IMR-90 (cell line): ENCODE measurements around the gene SEC16A.

Source experiments
- CEBPB ChIP-seq: IDR thresholded peaks from 2 replicates; pipeline ENCODE4 v1.6.1; 2012; ENCODE audit warnings: low read depth, low read length, improper control_type of control experiment
- CTCF ChIP-seq: conservative IDR thresholded peaks from 2 replicates; pipeline ENCODE4 v1.5.1; 2012; ENCODE audit warnings: mild to moderate bottlenecking, low read depth, low read length, improper control_type of control experiment
- POLR2A ChIP-seq: IDR thresholded peaks from 2 replicates; pipeline ENCODE4 v1.6.1; 2012; ENCODE audit warnings: mild to moderate bottlenecking, low read depth, low read length
- SMC3 ChIP-seq: fragments of 150-350 bp; IDR thresholded peaks from 2 replicates; pipeline ENCODE4 v1.6.1; 2016; ENCODE audit warnings: low read depth, mild to moderate bottlenecking, antibody characterized with exemption, low read length, moderate library complexity

- no peak for TF ChIP-seq POLR2A
- no peak for TF ChIP-seq CTCF
- no peak for TF ChIP-seq CEBPB
- TF ChIP-seq SMC3, result no peak
Observed at GRCh38 chr9:136493567-136493971, 10.7 kb upstream of the SEC16A start.
